D721Med (cell line): Measurements from ENCODE around the gene PROX1.

Experiments used
- DNase-seq: peaks from one replicate; pipeline ENCODE4 v3.0.0; 2011; ENCODE audit warnings: low spot score; ENCODE audit not compliant: insufficient read length
- FAIRE-seq: peaks from 2 replicates; lab custom pipeline; 2011; peaks lifted over from hg19 to GRCh38; lab: Jason Lieb, UNC
- TF ChIP-seq, protein P1 (sequence below): IDR thresholded peaks from 2 replicates; pipeline ENCODE4 v1.5.1; 2012; ENCODE audit warnings: mild to moderate bottlenecking, control low read depth; ENCODE audit not compliant: insufficient read depth; ENCODE audit errors: missing control alignments

PROX1 gene

DNA sequence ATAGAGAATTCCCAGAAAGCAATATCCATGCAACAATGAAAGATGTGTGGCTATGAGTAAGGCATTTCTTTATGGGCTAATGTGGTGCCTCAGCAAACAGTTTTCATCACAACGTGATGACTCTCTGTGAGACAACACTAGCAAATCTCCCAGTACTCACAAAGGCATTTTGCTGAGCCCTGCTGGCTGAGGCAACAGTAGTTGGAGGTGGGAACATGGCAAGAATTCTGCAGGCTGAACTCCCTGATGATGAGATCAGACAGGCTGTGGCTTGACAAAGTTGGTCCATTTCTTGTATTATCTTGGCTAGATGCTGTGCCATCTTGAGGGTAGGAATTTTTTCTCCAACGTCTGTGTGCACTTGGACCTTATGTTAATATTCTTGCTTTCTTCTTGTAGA is 24.6 kb downstream of the PROX1 start:
- TF ChIP-seq, protein P1, sequence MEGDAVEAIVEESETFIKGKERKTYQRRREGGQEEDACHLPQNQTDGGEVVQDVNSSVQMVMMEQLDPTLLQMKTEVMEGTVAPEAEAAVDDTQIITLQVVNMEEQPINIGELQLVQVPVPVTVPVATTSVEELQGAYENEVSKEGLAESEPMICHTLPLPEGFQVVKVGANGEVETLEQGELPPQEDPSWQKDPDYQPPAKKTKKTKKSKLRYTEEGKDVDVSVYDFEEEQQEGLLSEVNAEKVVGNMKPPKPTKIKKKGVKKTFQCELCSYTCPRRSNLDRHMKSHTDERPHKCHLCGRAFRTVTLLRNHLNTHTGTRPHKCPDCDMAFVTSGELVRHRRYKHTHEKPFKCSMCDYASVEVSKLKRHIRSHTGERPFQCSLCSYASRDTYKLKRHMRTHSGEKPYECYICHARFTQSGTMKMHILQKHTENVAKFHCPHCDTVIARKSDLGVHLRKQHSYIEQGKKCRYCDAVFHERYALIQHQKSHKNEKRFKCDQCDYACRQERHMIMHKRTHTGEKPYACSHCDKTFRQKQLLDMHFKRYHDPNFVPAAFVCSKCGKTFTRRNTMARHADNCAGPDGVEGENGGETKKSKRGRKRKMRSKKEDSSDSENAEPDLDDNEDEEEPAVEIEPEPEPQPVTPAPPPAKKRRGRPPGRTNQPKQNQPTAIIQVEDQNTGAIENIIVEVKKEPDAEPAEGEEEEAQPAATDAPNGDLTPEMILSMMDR = no peak
- DNase-seq (no peak), FAIRE-seq (peak; percentile 55)

DNA sequence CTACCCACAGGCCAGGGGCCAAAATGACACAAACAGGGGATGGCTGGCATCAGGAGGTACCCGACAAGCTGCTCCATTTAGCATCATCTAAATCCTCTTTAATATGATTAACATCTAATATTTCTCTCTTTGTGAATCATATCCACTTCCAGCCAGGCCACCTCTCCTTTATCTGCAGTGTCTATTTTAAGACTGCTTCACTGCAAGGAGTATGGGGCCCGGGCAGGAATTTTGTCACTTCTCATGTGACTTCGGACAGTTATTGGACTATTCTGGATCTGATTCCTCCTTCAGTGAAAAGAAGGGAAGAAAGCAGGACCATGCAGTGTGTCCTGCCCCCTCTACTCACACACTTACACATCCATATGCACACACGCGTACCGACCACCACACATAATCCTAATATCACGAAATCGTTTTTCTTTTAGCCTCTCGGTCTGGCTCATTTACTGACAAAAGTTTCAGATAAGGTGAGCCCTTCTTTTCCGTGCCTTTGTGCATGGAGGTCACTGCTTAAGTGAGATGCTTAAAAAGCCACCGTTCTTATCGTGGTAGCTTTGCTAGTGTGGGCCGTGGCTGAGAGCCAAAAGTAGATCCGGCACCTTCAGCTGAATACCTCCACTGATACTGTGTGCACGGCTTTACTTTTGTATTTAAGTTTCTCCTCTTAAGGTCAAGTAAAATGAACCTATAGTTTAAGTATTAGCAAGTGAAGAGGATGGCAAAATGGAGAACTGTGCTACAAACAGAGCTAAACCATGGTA is 26.0 kb downstream of the PROX1 start:
- TF ChIP-seq, protein P1 = no peak
- FAIRE-seq = no peak

DNA sequence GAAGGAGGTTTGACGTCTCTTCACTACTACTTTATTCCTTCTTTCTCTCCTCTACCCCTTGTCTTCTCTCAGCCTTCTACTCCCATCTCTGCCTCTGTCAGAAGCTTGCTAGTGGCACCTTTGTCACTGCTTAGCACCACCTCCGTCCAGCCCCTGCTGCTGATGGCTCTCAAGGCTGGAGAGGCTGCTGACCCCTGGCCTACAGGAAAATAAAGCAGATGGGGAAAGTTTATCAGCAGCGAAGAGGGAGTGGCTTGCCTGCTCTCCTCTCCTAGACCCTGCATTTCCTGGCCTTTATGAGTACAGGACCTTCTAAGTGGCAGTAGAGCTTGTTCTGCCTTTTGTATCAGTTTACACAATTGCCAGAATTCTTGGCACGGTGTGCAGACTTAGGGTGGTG is 27.0 kb downstream of the PROX1 start:
- FAIRE-seq = no peak

More for the DNA sequence above, 26.0 kb downstream of the PROX1 start:
- no peak for DNase-seq

DNA sequence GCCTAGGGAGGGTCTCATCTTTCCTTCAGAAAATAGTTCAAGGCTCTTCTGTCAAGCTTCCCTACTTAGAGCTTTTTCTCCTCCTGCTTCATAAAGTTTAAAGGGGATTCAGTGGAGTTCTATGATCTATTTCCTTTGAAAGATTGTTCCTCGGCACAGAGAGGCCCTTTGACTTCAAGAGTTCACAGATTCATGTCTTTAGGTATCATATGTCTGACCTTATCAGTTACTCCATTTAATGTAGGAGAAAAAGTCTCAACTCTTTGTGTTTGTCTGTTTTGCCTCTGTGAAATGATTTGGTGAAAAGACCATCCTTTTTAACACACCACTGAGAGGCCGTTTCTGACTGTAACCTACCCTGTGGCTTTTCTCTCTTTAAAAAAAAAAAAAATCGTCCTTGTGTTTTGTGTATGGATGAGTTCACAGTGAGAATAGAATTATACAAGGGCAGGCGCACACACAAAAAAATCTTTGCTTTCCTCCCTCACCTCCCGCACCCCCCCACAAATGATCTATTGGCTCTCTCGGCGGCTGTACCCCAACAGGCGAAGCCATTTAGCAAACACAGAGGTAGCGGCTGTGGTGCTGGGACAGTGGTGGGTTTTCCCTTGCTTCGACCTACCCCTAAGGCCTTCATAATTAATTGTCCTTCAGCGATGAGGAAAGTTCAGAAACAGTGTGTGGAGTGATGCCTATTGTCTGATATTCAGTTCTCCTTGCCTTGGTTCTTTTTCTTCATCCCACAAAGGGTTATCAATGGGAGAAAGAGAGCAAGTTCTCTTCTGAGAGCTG is 29.6 kb downstream of the PROX1 start:
- DNase-seq = no peak
- FAIRE-seq = no peak
- TF ChIP-seq, protein P1 = no peak

More for the DNA sequence above, 27.0 kb downstream of the PROX1 start:
- TF ChIP-seq, protein P1 = no peak
- DNase-seq = no peak

DNA sequence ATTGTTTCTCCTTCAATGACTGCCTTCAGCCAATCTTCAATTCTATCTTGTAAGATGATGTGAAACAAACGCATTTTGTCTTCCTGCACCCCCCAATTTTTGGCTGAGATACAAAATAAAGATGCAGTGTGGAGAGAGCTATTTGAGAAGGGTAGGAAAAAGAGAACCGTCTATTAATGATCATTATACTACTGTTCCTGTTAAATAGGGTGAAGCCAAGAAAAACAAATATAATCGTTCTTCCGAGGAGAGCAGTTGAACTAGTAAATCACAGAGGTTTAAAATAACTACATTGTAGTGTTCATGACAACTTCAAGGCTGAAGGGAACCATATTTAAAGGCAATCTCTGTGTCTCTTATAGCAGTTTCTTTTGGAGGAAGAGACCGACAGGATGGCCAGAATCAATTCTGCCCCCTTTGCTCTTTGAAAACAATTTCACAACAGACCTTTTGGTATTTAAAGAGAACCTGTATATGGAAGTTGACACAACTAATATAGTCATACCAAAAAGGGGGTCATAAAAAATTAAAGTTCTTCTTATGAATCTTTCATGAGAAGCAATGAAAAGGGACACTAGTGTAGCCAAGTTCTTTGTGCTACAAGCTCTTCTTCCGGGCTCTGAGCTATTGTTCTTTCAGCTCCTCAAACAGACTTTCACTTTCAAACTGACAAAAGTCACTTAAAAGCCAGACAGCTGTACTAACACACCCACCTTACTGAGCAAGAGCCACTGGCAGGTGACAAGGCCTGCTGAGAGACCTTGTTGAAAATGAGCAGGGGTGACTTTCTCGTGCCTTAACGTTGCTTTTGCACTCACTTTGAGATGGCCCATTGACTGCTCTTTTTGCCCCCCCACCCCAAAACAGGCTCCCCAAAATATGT is 30.9 kb downstream of the PROX1 start:
- TF ChIP-seq, protein P1 = no peak
- FAIRE-seq (peak; percentile 51), DNase-seq (no peak)

DNA sequence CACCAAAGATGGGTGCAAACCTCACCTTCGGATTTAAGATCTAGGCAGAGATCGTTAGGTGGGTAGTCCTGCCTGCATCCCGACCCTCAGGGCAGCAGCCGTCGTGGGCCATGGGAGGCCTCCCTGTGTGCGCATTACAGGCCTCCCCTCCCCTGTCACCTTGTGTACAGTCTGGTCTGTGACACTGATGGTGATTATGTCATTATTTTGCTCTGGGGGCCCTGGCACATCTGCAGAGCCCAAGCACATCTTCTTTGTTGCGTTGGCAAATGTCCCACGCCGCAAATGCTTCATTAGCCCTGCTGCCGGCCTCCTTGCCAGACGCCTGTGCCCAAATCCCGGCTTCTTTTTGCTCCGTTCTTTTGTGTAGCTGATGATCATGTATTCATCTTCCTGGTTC is 31.7 kb downstream of the PROX1 start:
- no peak for FAIRE-seq
- DNase-seq = no peak

More for the DNA sequence above, 31.7 kb downstream of the PROX1 start:
- TF ChIP-seq, protein P1 = no peak
